Peyer's patch (tissue), 4 donors: ENCODE measurements around the gene TNS3. TPM values are rescaled to one million over a fixed set of nuclear protein-coding genes. Genes with fewer than 3 reads are reported as not detected.
A peak's percentile ranks its signal among the peaks of the same experiment; 100 is the strongest.

Experiments
- DNase-seq, 3 donors: peaks; one replicate each; pipeline ENCODE4 v3.0.0-alpha.2; 2017 to 2019
- H3K27ac ChIP-seq, 4 donors: fragments of 200-600 bp; sonication (generic); one replicate each; pipeline ENCODE4 v1.5.1; 2016 to 2019
- H3K27me3 ChIP-seq, 2 donors: fragments of 200-600 bp; sonication (generic); one replicate each; pipeline ENCODE4 v1.5.1; 2019
- H3K36me3 ChIP-seq, 3 donors: fragments of 200-600 bp; sonication (generic); one replicate each; pipeline ENCODE4 v1.5.1; 2016 to 2019
- H3K4me1 ChIP-seq, 4 donors: fragments of 200-600 bp; sonication (generic); one replicate each; pipeline ENCODE4 v1.5.1; 2016 to 2019
- H3K4me3 ChIP-seq, 4 donors: fragments of 200-600 bp; sonication (generic); 1 replicate in 3 of 4; 2 replicates in 1 of 4; pipeline ENCODE4 v1.5.1; 2016 to 2019; ENCODE audit warnings: mild to moderate bottlenecking in 1 of 4
- H3K9me3 ChIP-seq, 4 donors: fragments of 200-600 bp; sonication (generic); one replicate each; pipeline ENCODE4 v1.5.1; 2016 to 2019; ENCODE audit warnings: mild to moderate bottlenecking in 1 of 4
- POLR2A ChIP-seq, 2 donors: fragments of 450-650 bp; IDR thresholded peaks; one replicate each; pipeline ENCODE4 v1.5.1; 2017; ENCODE audit warnings: antibody characterized with exemption in 2 of 2, mild to moderate bottlenecking in 2 of 2, moderate library complexity in 2 of 2
- total RNA-seq, 4 donors: library from RNA; depleted of rRNA; stranded (reverse); fragments of >200 nt; gene quantifications; one replicate each; pipeline ENCODE4 v1.1.0, GENCODE V29; 2016
- TF ChIP-seq, protein P1 (sequence below), 6 experiments: fragments of 450-650 bp in 4 of 6; fragments of 200-600 bp in 2 of 6; sonication (generic) in 1 of 6; IDR thresholded peaks; one replicate each; pipeline ENCODE4 v1.5.1; 2017 to 2019; ENCODE audit warnings: antibody characterized with exemption in 6 of 6, mild to moderate bottlenecking in 3 of 6, moderate library complexity in 1 of 6

TNS3 gene
- total RNA-seq, 4 donors from 2014 or later = 79.5 to 157 (median 112) TPM

DNA sequence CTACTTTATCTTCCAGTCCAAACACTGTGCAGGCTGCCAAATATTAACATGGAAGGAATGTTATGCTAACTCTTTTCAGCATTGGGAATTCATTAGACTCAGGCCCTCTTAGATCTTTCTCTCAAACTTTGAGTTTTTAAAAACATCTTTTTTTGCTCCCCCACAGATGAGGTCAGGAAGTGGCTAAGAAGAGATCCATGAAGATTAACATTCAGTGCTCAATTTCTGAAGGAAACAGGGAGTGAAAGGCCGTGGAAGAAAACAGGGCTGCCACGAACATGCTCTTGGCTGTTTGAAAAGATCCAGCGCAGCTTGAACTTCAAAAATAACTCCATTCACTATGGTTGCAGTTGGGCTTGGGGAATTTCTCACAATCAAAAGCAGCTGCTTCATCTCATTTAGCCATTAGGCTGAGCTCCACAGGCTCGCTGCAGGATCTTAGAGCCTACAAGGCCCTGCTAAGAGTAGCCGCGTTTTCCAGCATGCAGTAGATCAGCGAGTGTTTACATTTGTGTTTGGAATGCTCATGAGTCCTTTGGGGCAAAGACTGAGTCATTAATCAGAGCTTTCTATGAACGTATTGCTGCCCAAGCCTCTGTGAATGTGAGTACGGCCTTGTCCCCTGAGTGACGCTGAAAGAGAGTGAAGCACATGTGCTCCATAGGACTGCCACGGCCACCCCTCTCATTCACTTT, 41.2 kb upstream of the TNS3 start:
- Histone ChIP-seq H3K4me3 (no peak overlapping the region), H3K27ac (peak overlapping the region in 3 of 4 donors; percentile 4 to 67 (median 26)), H3K36me3 (no peaks in the 10 kb centered on the region), H3K9me3 (no peaks in the 10 kb centered on the region), H3K4me1 (peaks cover 0 to 19% (median 2%) of the 10 kb centered on the region in 4 donors), H3K27me3 (no peaks in the 10 kb centered on the region)
- no peak for TF ChIP-seq POLR2A (IDR thresholded peaks at IDR 0.05)
- TF ChIP-seq, protein P1, sequence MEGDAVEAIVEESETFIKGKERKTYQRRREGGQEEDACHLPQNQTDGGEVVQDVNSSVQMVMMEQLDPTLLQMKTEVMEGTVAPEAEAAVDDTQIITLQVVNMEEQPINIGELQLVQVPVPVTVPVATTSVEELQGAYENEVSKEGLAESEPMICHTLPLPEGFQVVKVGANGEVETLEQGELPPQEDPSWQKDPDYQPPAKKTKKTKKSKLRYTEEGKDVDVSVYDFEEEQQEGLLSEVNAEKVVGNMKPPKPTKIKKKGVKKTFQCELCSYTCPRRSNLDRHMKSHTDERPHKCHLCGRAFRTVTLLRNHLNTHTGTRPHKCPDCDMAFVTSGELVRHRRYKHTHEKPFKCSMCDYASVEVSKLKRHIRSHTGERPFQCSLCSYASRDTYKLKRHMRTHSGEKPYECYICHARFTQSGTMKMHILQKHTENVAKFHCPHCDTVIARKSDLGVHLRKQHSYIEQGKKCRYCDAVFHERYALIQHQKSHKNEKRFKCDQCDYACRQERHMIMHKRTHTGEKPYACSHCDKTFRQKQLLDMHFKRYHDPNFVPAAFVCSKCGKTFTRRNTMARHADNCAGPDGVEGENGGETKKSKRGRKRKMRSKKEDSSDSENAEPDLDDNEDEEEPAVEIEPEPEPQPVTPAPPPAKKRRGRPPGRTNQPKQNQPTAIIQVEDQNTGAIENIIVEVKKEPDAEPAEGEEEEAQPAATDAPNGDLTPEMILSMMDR (IDR thresholded peaks at IDR 0.05) = no peak
- DNase-seq = no peak

DNA sequence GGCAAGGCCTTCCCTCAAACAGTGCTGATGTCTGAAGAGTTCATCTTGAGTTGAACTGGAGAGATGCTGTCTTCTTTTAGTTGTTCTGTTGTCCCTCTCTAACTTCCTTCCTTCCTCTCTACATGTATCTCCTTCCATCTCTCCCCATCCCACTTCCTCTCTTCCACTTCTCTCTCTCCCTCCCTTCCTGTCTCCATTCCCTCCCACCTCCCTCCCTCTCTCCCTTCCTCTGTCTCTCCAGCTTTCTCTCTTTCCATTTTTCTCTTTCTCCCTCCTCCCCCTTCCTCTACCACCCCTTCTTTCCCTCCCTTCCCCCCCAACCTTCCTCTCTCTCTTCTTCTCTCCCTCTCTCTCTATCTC, 40.7 kb upstream of the TNS3 start:
- Histone ChIP-seq H3K4me1 (peaks cover 0 to 15% (median 2%) of the 10 kb centered on the region in 4 donors), H3K36me3 (no peaks in the 10 kb centered on the region), H3K9me3 (no peaks in the 10 kb centered on the region), H3K27ac (peak overlapping the region in 3 of 4 donors; percentile 42 to 67 (median 56)), H3K4me3 (no peak overlapping the region), H3K27me3 (no peaks in the 10 kb centered on the region)
- TF ChIP-seq, protein P1 (IDR thresholded peaks at IDR 0.05) = no peak
- no peak for TF ChIP-seq POLR2A (IDR thresholded peaks at IDR 0.05)
- DNase-seq = no peak

DNA sequence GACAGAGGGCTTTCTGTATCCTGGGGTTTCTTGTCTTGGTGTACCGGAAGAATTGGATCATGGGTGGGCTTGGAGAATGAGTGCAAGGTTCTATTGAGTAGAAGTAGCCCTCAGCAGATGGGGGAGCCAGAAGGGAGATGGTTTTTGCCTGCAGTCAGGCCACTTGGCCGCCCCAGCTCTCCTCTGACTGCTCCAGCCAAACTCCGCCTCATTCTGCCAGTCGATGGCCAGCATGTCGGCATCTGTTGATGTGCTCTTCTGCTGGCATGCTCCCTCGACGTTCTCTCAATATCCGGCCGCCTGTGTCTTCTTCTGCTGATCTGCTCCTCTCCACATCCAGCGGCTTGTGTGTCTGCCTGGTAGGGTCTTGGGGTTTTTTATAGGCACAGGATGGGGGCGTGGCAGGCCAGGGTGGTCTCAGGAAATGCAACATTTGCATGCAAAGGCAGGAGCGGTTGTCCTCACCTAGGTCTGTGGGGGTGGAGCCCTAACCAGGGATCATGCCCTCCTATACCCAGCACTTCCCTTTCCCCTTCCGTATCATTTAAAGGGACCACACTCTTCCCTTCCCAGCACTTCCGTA, 40.2 kb upstream of the TNS3 start:
- TF ChIP-seq, protein P1 (IDR thresholded peaks at IDR 0.05) = no peak
- TF ChIP-seq POLR2A (IDR thresholded peaks at IDR 0.05) = no peak
- no peak overlapping the region for H3K4me3 ChIP-seq
- peaks cover 0 to 15% (median under 1%) of the 10 kb centered on the region in 4 donors for H3K4me1 ChIP-seq
- no peaks in the 10 kb centered on the region for H3K36me3 ChIP-seq
- H3K27me3 ChIP-seq = no peaks in the 10 kb centered on the region
- no peak for DNase-seq
- H3K9me3 ChIP-seq = no peaks in the 10 kb centered on the region
- peak overlapping the region in 3 of 4 donors; percentile 42 to 67 (median 56) for H3K27ac ChIP-seq

DNA sequence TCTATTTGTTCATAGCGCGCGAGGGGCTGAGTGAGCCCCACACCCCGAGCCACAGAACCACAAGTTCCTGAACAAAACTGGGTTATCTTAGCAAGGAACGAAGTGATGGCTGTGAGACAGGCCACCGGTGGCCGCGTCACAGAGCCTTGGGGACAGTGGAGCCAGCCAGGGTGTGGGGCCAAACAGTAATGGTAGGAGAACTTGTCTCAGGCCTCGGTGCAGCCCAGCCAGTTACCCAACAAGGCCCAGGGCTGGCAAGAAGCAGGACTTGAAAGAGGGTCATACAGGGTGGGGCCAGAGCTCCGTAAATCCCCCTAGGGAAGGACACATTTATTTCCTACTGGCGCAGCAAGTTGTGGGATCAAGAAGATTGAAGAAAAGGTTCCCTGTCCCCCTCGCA, 39.4 kb upstream of the TNS3 start:
- TF ChIP-seq, protein P1 (IDR thresholded peaks at IDR 0.05) = no peak
- no peak for TF ChIP-seq POLR2A (IDR thresholded peaks at IDR 0.05)
- Histone ChIP-seq H3K27me3 (no peaks in the 10 kb centered on the region), H3K9me3 (no peaks in the 10 kb centered on the region), H3K36me3 (no peaks in the 10 kb centered on the region), H3K4me1 (peaks cover 0 to 15% (median 0%) of the 10 kb centered on the region in 4 donors), H3K27ac (peak overlapping the region in 3 of 4 donors; percentile 42 to 67 (median 56)), H3K4me3 (no peak overlapping the region)
- no peak for DNase-seq

DNA sequence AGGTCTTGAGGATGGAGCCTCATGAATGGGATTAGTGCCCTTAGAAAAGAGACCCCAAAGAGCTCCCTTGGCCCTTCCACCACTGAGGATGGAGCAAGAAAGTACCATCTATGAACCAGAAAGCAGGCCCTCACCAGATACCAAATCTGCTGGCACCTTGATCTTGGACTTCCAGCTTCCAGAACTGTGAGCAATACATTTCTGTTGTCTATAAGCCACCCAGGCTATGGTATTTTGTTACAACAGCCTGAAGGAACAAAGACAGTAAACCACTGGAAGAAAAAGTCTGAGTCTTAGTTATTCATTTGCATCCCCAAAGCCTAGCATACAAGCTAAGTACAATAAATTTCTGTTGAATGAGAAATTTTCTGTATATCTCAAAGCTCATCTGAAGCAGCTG, 37.9 kb upstream of the TNS3 start:
- Histone ChIP-seq H3K27ac (no peak overlapping the region), H3K4me1 (peaks cover 0 to 15% (median 0%) of the 10 kb centered on the region in 4 donors), H3K36me3 (no peaks in the 10 kb centered on the region), H3K9me3 (no peaks in the 10 kb centered on the region), H3K4me3 (no peak overlapping the region), H3K27me3 (no peaks in the 10 kb centered on the region)
- no peak for DNase-seq
- TF ChIP-seq, protein P1 (IDR thresholded peaks at IDR 0.05) = no peak
- no peak for TF ChIP-seq POLR2A (IDR thresholded peaks at IDR 0.05)
